GM21423 (cell line): ENCODE measurements around the gene POFUT1.
"Not testable (repeated sequence)": the region's sequence is repeated elsewhere in the genome, so short reads cannot be mapped to it uniquely, and the experiment has no call there.

Source experiments
- ATAC-seq: cut with Tn5 transposase; IDR thresholded peaks from one replicate; pipeline ENCODE4 v1.9.1; 2021; ENCODE audit warnings: mild to moderate bottlenecking, moderate library complexity; ENCODE audit not compliant: unreplicated experiment

POFUT1 gene

GRCh38 chr20:32188376-32189122, 19.1 kb upstream of the POFUT1 start:
- no peak for ATAC-seq

GRCh38 chr20:32189123-32189410, 18.6 kb upstream of the POFUT1 start:
- no peak for ATAC-seq

GRCh38 chr20:32189691-32190615, 17.7 kb upstream of the POFUT1 start:
- ATAC-seq = no peak

GRCh38 chr20:32190616-32191415, 16.9 kb upstream of the POFUT1 start:
- no peak for ATAC-seq

DNA sequence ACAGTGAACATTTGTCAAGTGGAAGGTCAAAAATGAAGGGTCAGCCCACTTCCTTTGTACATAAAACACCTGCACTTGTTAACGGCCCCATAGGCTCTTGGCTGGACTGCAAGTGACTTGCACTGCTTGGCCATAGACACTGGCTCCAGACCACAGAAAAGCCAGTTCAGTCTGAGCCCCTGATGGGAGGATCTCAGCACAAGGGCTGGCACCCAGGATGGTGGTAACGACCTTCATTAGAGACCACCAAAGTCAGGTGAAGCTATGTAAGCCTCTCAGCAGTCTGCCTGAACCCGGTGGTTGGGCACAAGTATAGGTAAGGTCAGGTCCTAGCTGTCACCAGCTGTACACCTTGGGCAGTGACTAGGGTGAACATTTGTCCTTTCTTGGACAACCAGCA, 16.3 kb upstream of the POFUT1 start:
- ATAC-seq = no peak

- no peak for ATAC-seq
Observed at GRCh38 chr20:32191873-32192272, 15.8 kb upstream of the POFUT1 start.

DNA sequence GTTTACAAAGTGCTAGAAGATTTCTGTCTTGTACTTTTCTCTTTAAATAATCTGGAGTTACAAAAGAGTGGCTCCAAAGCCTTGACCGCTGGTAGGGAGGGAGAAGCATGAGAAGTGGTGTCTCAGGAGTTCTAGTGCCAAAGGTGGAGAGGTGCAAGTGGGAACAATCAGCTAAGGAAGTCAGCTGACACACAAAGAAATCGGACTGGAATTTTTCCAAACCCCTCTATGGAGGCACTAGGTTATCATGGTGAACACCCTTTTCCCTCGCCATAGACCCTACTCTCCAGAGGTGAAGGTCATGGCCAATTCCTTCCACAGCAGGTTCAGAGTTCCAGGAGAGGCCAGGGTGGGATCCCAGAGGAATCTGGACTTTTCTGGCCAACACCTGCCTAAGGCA, 15.0 kb upstream of the POFUT1 start:
- no peak for ATAC-seq

GRCh38 chr20:32193336-32193735, 14.3 kb upstream of the POFUT1 start:
- not testable (repeated sequence) for ATAC-seq

DNA sequence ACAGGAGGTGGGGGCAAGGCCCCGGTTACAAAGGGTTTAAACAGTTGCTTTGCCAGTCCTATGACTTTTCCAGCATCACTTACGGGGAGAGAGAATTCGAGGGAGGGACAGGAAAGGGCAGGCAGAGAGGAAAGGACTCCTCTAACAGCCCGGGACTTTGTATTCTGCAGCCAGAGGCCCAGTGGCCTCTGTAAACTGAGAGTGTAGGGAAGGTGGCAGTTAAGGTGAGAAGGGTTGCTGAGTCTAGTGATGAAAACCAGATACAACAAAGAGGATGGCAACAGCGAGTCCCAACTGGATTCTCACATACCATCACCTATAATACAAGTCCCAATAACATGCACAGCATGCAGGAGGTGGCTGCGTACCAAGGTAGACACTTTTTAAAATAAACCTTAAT, 13.7 kb upstream of the POFUT1 start:
- ATAC-seq = no peak

DNA sequence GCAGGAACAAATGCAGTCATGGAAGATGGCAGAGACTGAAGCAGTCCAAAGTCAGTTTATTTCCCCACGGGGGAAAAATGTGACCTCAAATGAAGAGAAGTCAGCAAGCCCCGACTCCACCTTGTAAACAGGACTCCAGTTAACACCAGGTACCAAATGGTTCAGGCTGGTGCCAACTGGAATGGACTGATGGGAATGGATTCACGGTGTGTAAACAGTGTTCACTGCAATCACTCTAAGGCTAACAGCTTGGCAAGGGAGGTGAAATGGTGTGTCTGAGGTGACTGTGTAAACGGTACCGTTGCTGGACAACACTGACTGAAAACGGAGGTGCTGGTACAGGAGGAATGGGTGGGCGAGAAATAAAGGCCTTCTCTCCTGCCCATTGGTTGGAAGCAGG, 12.1 kb upstream of the POFUT1 start:
- no peak for ATAC-seq

GRCh38 chr20:32196613-32197012, 11.1 kb upstream of the POFUT1 start:
- ATAC-seq = not testable (repeated sequence)

DNA sequence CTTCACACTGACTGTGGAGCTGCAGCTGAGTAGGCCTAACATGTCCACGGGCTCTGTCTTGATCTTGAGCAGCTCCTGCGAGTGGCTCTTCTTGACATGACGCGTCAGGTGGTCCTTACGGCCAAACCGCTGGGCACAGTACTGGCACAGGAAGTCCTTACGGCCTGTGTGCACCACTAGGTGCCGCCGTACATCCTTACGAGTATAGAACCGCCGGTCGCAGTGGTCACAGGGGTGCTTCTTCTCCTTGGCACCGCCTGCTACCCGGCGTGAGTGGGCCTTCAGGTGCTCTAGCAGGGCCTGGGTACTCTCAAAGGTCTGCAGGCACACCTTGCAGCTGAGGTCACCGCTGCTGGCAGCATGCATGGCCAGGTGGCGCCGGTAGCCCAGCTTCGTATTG, 10.5 kb upstream of the POFUT1 start:
- not testable (repeated sequence) for ATAC-seq

- ATAC-seq = no peak
Observed at GRCh38 chr20:32199006-32199405, 8.7 kb upstream of the POFUT1 start.

GRCh38 chr20:32201296-32201976, 6.2 kb upstream of the POFUT1 start:
- ATAC-seq = no peak

GRCh38 chr20:32201977-32202363, 5.7 kb upstream of the POFUT1 start:
- no peak for ATAC-seq

- ATAC-seq = no peak
Observed at GRCh38 chr20:32203356-32204204, 4.1 kb upstream of the POFUT1 start.

GRCh38 chr20:32204205-32205109, 3.2 kb upstream of the POFUT1 start:
- ATAC-seq = no peak

DNA sequence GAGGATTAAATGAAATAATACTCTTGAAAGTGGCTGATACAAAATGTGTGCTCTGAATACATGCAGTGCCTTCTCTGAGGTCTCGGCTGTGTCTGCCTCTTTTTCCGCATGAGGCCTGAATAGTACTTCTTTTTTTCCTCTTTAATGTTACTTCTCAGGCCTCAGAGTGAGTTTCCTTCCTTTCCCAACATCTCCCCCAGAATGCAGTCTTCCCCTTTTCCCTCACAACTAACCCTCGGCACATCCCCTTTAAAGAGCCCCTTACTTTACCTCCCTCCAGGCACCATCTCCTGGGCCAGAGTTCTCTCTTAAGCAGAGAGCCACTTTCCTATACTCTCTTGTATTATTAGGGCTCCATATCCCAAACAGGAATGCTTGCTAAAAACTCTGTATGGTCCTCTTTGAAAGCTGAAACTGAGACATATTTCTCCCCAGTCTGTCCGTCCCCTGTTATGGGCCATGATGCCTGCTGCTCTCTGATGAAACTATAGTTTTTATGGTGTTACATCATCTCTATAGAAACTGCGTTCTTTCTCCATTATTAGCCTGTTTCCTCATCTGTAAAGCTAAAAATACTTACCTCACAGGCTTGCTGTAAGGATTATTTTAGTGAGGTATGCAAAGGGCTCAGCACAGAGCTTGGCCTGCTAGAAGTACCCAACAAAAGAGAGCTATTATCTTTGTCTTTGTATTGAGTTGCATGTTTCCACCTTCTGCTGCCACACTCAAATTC, 2.4 kb upstream of the POFUT1 start:
- no peak for ATAC-seq
